Body of pancreas (tissue), 4 donors: ENCODE results near the gene BAG5.

Experiments
- POLR2A ChIP-seq, 3 donors: fragments of 450-650 bp; IDR thresholded peaks; one replicate each; pipeline ENCODE4 v1.6.1; 2016; ENCODE audit warnings: antibody characterized with exemption in 3 of 3, mild to moderate bottlenecking in 2 of 3
- TF ChIP-seq, protein P1 (sequence below), 7 experiments: fragments of 450-650 bp in 4 of 7; fragments of 200-600 bp in 3 of 7; sonication (generic) in 3 of 7; IDR thresholded peaks; one replicate each; pipeline ENCODE4 v1.5.1; 2016 to 2019; ENCODE audit warnings: antibody characterized with exemption in 7 of 7

DNA sequence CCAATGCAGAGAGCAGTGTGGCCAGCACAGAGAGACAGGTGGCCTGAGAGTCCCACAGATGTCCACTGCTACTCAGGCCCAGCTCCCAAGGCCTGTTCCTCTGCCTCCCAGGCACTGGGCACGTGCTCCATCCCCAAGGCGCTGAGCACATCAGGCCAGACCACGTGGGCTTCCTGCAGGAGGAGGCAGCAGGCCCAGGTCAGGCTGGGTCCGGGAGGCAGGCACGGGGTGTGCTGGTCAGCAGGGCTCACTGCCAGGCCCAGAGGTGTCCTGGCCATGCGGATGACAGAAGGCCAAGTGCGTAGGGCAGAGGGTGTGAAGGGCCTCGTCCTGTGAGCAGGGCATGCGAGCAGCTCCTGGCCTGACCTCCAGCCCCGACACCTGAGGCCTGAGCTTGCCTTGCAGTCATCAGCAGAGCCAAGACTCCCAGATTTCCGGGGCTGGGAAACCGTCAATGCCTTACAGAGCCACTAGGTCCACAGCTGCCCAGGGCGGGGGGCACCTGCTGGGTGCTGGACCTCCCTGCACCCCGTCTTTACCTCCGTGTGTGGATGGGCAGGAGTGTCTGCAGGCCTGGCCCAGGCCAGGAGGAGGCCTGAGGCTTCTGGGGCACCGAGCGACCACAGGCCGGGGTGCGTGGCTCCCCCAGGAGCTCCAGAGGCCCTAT, 18.6 kb downstream of the BAG5 start:
- TF ChIP-seq, protein P1, sequence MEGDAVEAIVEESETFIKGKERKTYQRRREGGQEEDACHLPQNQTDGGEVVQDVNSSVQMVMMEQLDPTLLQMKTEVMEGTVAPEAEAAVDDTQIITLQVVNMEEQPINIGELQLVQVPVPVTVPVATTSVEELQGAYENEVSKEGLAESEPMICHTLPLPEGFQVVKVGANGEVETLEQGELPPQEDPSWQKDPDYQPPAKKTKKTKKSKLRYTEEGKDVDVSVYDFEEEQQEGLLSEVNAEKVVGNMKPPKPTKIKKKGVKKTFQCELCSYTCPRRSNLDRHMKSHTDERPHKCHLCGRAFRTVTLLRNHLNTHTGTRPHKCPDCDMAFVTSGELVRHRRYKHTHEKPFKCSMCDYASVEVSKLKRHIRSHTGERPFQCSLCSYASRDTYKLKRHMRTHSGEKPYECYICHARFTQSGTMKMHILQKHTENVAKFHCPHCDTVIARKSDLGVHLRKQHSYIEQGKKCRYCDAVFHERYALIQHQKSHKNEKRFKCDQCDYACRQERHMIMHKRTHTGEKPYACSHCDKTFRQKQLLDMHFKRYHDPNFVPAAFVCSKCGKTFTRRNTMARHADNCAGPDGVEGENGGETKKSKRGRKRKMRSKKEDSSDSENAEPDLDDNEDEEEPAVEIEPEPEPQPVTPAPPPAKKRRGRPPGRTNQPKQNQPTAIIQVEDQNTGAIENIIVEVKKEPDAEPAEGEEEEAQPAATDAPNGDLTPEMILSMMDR (IDR thresholded peaks at IDR 0.05) = no peak
- no peak for TF ChIP-seq POLR2A (IDR thresholded peaks at IDR 0.05)
